GM23338 (cell line): ENCODE measurements around the gene SYT12. TPM values are rescaled to one million over a fixed set of nuclear protein-coding genes. Genes with fewer than 3 reads are reported as not detected.

ENCODE experiments used
- ATAC-seq: fragments of 200-7000 bp; cut with Tn5 transposase; 3 replicates; pipeline ENCODE4 v1.9.1; 2020
- DNase-seq: peaks from one replicate; pipeline ENCODE4 v3.0.0-alpha.2; 2015; ENCODE audit warnings: low spot score
- H2AFZ ChIP-seq: fragments of 200-600 bp; sonication (generic); 2 replicates; pipeline ENCODE4 v1.8.0; 2016; ENCODE audit warnings: antibody characterized with exemption, mild to moderate bottlenecking, moderate library complexity
- H3F3A ChIP-seq: fragments of 200-600 bp; sonication (generic); replicated peaks from 2 replicates; pipeline ENCODE4 v1.8.0; 2017; ENCODE audit warnings: antibody characterized with exemption, mixed run types, low read depth
- H3K27ac ChIP-seq: fragments of 200-600 bp; sonication (generic); 2 replicates; pipeline ENCODE4 v1.6.1; 2016; ENCODE audit warnings: low read depth
- H3K27me3 ChIP-seq: fragments of 200-600 bp; sonication (generic); 2 replicates; pipeline ENCODE4 v1.8.0; 2016; ENCODE audit warnings: mild to moderate bottlenecking, mixed run types, moderate library complexity; ENCODE audit not compliant: insufficient read depth
- H3K36me3 ChIP-seq: fragments of 200-600 bp; sonication (generic); 2 replicates; pipeline ENCODE4 v1.8.0; 2016; ENCODE audit warnings: mild to moderate bottlenecking; ENCODE audit not compliant: insufficient read depth
- H3K4me1 ChIP-seq: fragments of 200-600 bp; sonication (generic); 2 replicates; pipeline ENCODE4 v1.8.0; 2016; ENCODE audit warnings: mild to moderate bottlenecking, moderate library complexity; ENCODE audit not compliant: insufficient read depth
- H3K4me2 ChIP-seq: fragments of 200-600 bp; sonication (generic); 2 replicates; pipeline ENCODE4 v1.7.1; 2017; ENCODE audit warnings: mixed run types
- H3K4me3 ChIP-seq: fragments of 200-600 bp; sonication (generic); 2 replicates; pipeline ENCODE4 v1.6.1; 2016; ENCODE audit warnings: mixed run types
- H3K79me2 ChIP-seq: fragments of 200-600 bp; sonication (generic); replicated peaks from 2 replicates; pipeline ENCODE4 v1.8.0; 2017; ENCODE audit warnings: mild to moderate bottlenecking; ENCODE audit not compliant: insufficient read depth
- H3K9me2 ChIP-seq: fragments of 200-600 bp; sonication (generic); 2 replicates; pipeline ENCODE4 v1.8.0; 2017; ENCODE audit not compliant: insufficient read depth
- H4K20me1 ChIP-seq: fragments of 200-600 bp; sonication (generic); replicated peaks from 2 replicates; pipeline ENCODE4 v1.8.0; 2017; ENCODE audit warnings: mild to moderate bottlenecking; ENCODE audit not compliant: insufficient read depth
- H3K27ac Mint-ChIP-seq: 2 replicates; pipeline ENCODE4 v1.8.0; 2020; ENCODE audit warnings: inconsistent platforms, mild to moderate bottlenecking, moderate library complexity, mixed read lengths
- H3K27me3 Mint-ChIP-seq: 3 replicates; pipeline ENCODE4 v1.8.0; 2022; ENCODE audit warnings: low read depth, mild to moderate bottlenecking, moderate library complexity, mixed read lengths, inconsistent platforms; ENCODE audit not compliant: insufficient read depth, poor library complexity
- H3K36me3 Mint-ChIP-seq: 3 replicates; pipeline ENCODE4 v1.8.0; 2021; ENCODE audit warnings: low read depth, mild to moderate bottlenecking, inconsistent platforms, moderate library complexity, mixed read lengths
- H3K4me1 Mint-ChIP-seq: 3 replicates; pipeline ENCODE4 v1.8.0; 2020; ENCODE audit warnings: mild to moderate bottlenecking, inconsistent platforms, mixed read lengths
- H3K4me3 Mint-ChIP-seq: 3 replicates; pipeline ENCODE4 v1.8.0; 2021; ENCODE audit warnings: moderate library complexity, mild to moderate bottlenecking, inconsistent platforms, mixed read lengths
- H3K9me3 Mint-ChIP-seq: 3 replicates; pipeline ENCODE4 v1.8.0; 2020; ENCODE audit warnings: moderate library complexity, mild to moderate bottlenecking, inconsistent platforms, mixed read lengths
- CREB1 ChIP-seq: fragments of 250-450 bp; sonication (Bioruptor Pico); IDR thresholded peaks from 2 replicates; pipeline ENCODE4 v1.5.0; 2020; ENCODE audit warnings: low read depth, mild to moderate bottlenecking, moderate library complexity
- ETS1 ChIP-seq: IDR thresholded peaks from 2 replicates; pipeline ENCODE4 v1.6.1; 2016; ENCODE audit warnings: antibody characterized with exemption
- EZH2 ChIP-seq: fragments of 200-600 bp; sonication (generic); IDR thresholded peaks from one replicate; pipeline ENCODE4 v1.8.0; 2017; ENCODE audit warnings: antibody characterized with exemption, mild to moderate bottlenecking, low read depth; ENCODE audit not compliant: unreplicated experiment
- EZH2phosphoT487 ChIP-seq: fragments of 200-600 bp; sonication (generic); IDR thresholded peaks from one replicate; pipeline ENCODE4 v1.8.1; 2018; ENCODE audit warnings: antibody characterized with exemption; ENCODE audit not compliant: unreplicated experiment
- JUNB ChIP-seq: IDR thresholded peaks from one replicate; pipeline ENCODE4 v1.6.1; 2016; ENCODE audit warnings: antibody characterized with exemption; ENCODE audit not compliant: unreplicated experiment
- NANOG ChIP-seq: IDR thresholded peaks from 2 replicates; pipeline ENCODE4 v1.6.1; 2016; ENCODE audit warnings: antibody characterized with exemption, borderline replicate concordance
- REST ChIP-seq: IDR thresholded peaks from one replicate; pipeline ENCODE4 v1.6.1; 2018; ENCODE audit warnings: antibody characterized with exemption; ENCODE audit not compliant: unreplicated experiment
- ZNF331 ChIP-seq: fragments of 250-450 bp; sonication (Bioruptor Pico); IDR thresholded peaks from 2 replicates; pipeline ENCODE4 v1.5.0; 2020; ENCODE audit warnings: low read depth, mild to moderate bottlenecking, moderate library complexity
- ZNF462 ChIP-seq: fragments of 250-450 bp; sonication (Bioruptor Pico); IDR thresholded peaks from 2 replicates; pipeline ENCODE4 v1.5.0; 2020; ENCODE audit warnings: mild to moderate bottlenecking, moderate library complexity
- polyA plus RNA-seq: library from polyadenylated mRNA; unstranded; fragments of >200 nt; fragmentation: Nextera tagmentation; extraction: Ambion mirVana; gene quantifications from 2 replicates; pipeline ENCODE4 v1.2.1, GENCODE V29; 2016
- total RNA-seq: library from RNA; depleted of rRNA; stranded (reverse); fragments of >200 nt; shearing (Covaris generic); gene quantifications from 2 replicates; pipeline ENCODE4 v1.2.3, GENCODE V29; 2014

The SYT12 gene
- total and polyA plus RNA-seq, 2 experiments from 2014 or later: 0.92 to 2.5 TPM

- Mint-ChIP-seq H3K4me3 (no peak overlapping the region), H3K9me3 (no peaks in the 10 kb centered on the region), H3K27me3 (peaks cover 12% of the 10 kb centered on the region), H3K36me3 (no peaks in the 10 kb centered on the region; the same call in 2 of the 3 replicates), H3K4me1 (peaks cover 6% of the 10 kb centered on the region), H3K27ac (no peak overlapping the region)
- no peak overlapping the region for H3K27ac ChIP-seq
- H4K20me1 ChIP-seq: no peaks in the 10 kb centered on the region
- no peaks in the 10 kb centered on the region for H3K27me3 ChIP-seq
- no peaks in the 10 kb centered on the region; the same call in 1 of the 2 replicates for H3K4me1 ChIP-seq
- no peaks in the 10 kb centered on the region for H3K79me2 ChIP-seq
- no peak overlapping the region for H3K4me2 ChIP-seq
- peaks cover 5% of the 10 kb centered on the region; the same call in 1 of the 2 replicates for H3F3A ChIP-seq
- H3K9me2 ChIP-seq: no peaks in the 10 kb centered on the region
- H3K36me3 ChIP-seq: no peaks in the 10 kb centered on the region
- DNase-seq (no peak), ATAC-seq (no peak)
- TF ChIP-seq ZNF462 (CRISPR knock-in tag): no peak
- TF ChIP-seq NANOG: no peak
- TF ChIP-seq CREB1 (CRISPR knock-in tag): no peak
- TF ChIP-seq ETS1: no peak
- no peak for TF ChIP-seq EZH2phosphoT487
- TF ChIP-seq REST: no peak
- TF ChIP-seq ZNF331: no peak
- TF ChIP-seq EZH2: no peak
- no peak for TF ChIP-seq JUNB
- H3K4me3 ChIP-seq: no peak overlapping the region
- no peak overlapping the region for H2AFZ ChIP-seq
Measured at GRCh38 chr11:67072295-67072694, 49.4 kb downstream of the SYT12 start.
